Spinal cord (tissue), 10 donors: Measurements from ENCODE around the gene FBLN2. TPM values are rescaled to one million over a fixed set of nuclear protein-coding genes. Genes with fewer than 3 reads are reported as not detected.
A peak's percentile ranks its signal among the peaks of the same experiment; 100 is the strongest.

Source experiments
- DNase-seq, 6 donors: peaks; one replicate each; pipeline versions ENCODE4 v3.0.0 to v3.0.0-alpha.2; 2013 to 2015; ENCODE audit warnings: low spot score in 6 of 6, low read depth in 4 of 6
- H3K27ac ChIP-seq: one replicate; pipeline ENCODE4 v1.5.1; 2013; ENCODE audit warnings: low read depth, low read length, control low read depth
- H3K27me3 ChIP-seq: one replicate; pipeline ENCODE4 v1.6.1; 2013; ENCODE audit warnings: low read length; ENCODE audit not compliant: control insufficient read depth, insufficient read depth
- H3K36me3 ChIP-seq: one replicate; pipeline ENCODE4 v1.6.1; 2013; ENCODE audit warnings: low read length; ENCODE audit not compliant: control insufficient read depth, insufficient read depth
- H3K4me1 ChIP-seq: one replicate; pipeline ENCODE4 v1.6.1; 2013; ENCODE audit warnings: low read length; ENCODE audit not compliant: control insufficient read depth, insufficient read depth
- H3K4me3 ChIP-seq: one replicate; pipeline ENCODE4 v1.5.1; 2013; ENCODE audit warnings: low read depth, low read length, control low read depth
- H3K9me3 ChIP-seq: one replicate; pipeline ENCODE4 v1.6.1; 2013; ENCODE audit warnings: low read length; ENCODE audit not compliant: control insufficient read depth, insufficient read depth
- WGBS: methylation state at CpG from one replicate; pipeline ENCODE4 v1.1.5; 2013; ENCODE audit warnings: missing lambda C conversion rate; ENCODE audit not compliant: insufficient coverage; 5-methylcytosine and 5-hydroxymethylcytosine counted together
- polyA plus RNA-seq, 2 donors: library from polyadenylated mRNA; unstranded; fragments of 120-200 nt; gene quantifications; one replicate each; pipeline ENCODE4 v1.2.1, GENCODE V29; 2013; ENCODE audit not compliant: insufficient read length in 2 of 2
- total RNA-seq, 2 donors: library from RNA; depleted of rRNA in 1 of 2; stranded (reverse); fragments of 120-200 nt in 1 of 2; fragments of >200 nt in 1 of 2; gene quantifications; one replicate each; pipeline versions ENCODE4 v1.2.3 to v1.2.4, GENCODE V29; 2013 to 2014
- donor health status: healthy.

The FBLN2 gene
- total and polyA plus RNA-seq, 4 donors, result 19.5 to 81.9 (median 31.5) TPM

GRCh38 chr3:13505147-13506130 lies 43.5 kb upstream of the FBLN2 start:
- DNase-seq, result no peak
- WGBS, result 92% methylated on average over 15 of the region's 16 CpGs
- Histone ChIP-seq H3K4me1 (peaks cover 29% of the 10 kb centered on the region), H3K36me3 (peaks cover 41% of the 10 kb centered on the region), H3K4me3 (no peak overlapping the region), H3K27me3 (no peaks in the 10 kb centered on the region), H3K27ac (no peak overlapping the region), H3K9me3 (no peaks in the 10 kb centered on the region)

- DNase-seq, result no peak
- Histone ChIP-seq H3K4me3 (no peak overlapping the region), H3K9me3 (no peaks in the 10 kb centered on the region), H3K27ac (no peak overlapping the region), H3K27me3 (no peaks in the 10 kb centered on the region), H3K4me1 (peaks cover 27% of the 10 kb centered on the region), H3K36me3 (peaks cover 35% of the 10 kb centered on the region)
- 100% methylated on average over 1 of the region's 1 CpG for WGBS
These were observed 42.7 kb upstream of the FBLN2 start for GRCh38 chr3:13506239-13506638.

GRCh38 chr3:13506680-13507079 lies 42.2 kb upstream of the FBLN2 start:
- no peak overlapping the region for H3K27ac ChIP-seq
- no peak for DNase-seq
- H3K4me1 ChIP-seq, result peaks cover 27% of the 10 kb centered on the region
- no peaks in the 10 kb centered on the region for H3K27me3 ChIP-seq
- WGBS, result 87% methylated on average over 4 of the region's 4 CpGs
- peaks cover 32% of the 10 kb centered on the region for H3K36me3 ChIP-seq
- H3K4me3 ChIP-seq, result no peak overlapping the region
- no peaks in the 10 kb centered on the region for H3K9me3 ChIP-seq

GRCh38 chr3:13507247-13507569 lies 41.7 kb upstream of the FBLN2 start:
- Histone ChIP-seq H3K27ac (no peak overlapping the region), H3K4me3 (no peak overlapping the region), H3K4me1 (peaks cover 27% of the 10 kb centered on the region), H3K9me3 (no peaks in the 10 kb centered on the region), H3K36me3 (peaks cover 27% of the 10 kb centered on the region), H3K27me3 (no peaks in the 10 kb centered on the region)
- no peak for DNase-seq
- WGBS, result 51% methylated on average over 2 of the region's 3 CpGs

GRCh38 chr3:13507570-13508339 lies 41.2 kb upstream of the FBLN2 start:
- Histone ChIP-seq H3K27ac (peak overlapping the region; percentile 33), H3K4me1 (peaks cover 28% of the 10 kb centered on the region), H3K36me3 (peaks cover 24% of the 10 kb centered on the region), H3K4me3 (no peak overlapping the region), H3K27me3 (no peaks in the 10 kb centered on the region), H3K9me3 (no peaks in the 10 kb centered on the region)
- WGBS, result 27% methylated on average over 19 of the region's 20 CpGs
- DNase-seq, result peak in 4 of 6 donors; percentile 25 to 81 (median 28)

- H3K4me1 ChIP-seq, result peaks cover 35% of the 10 kb centered on the region
- no peak overlapping the region for H3K4me3 ChIP-seq
- H3K27ac ChIP-seq, result no peak overlapping the region
- H3K36me3 ChIP-seq, result peaks cover 23% of the 10 kb centered on the region
- no peaks in the 10 kb centered on the region for H3K27me3 ChIP-seq
- WGBS, result 93% methylated on average over 7 of the region's 8 CpGs
- H3K9me3 ChIP-seq, result no peaks in the 10 kb centered on the region
- DNase-seq, result no peak
These were observed 40.4 kb upstream of the FBLN2 start for GRCh38 chr3:13508496-13508895.

GRCh38 chr3:13509059-13509815 lies 39.7 kb upstream of the FBLN2 start:
- Histone ChIP-seq H3K4me3 (no peak overlapping the region), H3K27ac (no peak overlapping the region), H3K9me3 (no peaks in the 10 kb centered on the region), H3K4me1 (peaks cover 43% of the 10 kb centered on the region), H3K36me3 (peaks cover 19% of the 10 kb centered on the region), H3K27me3 (no peaks in the 10 kb centered on the region)
- WGBS, result 86% methylated on average over 11 of the region's 15 CpGs
- no peak for DNase-seq

GRCh38 chr3:13509816-13510192 lies 39.1 kb upstream of the FBLN2 start:
- no peaks in the 10 kb centered on the region for H3K27me3 ChIP-seq
- peaks cover 41% of the 10 kb centered on the region for H3K4me1 ChIP-seq
- H3K9me3 ChIP-seq, result no peaks in the 10 kb centered on the region
- 91% methylated on average over 8 of the region's 8 CpGs for WGBS
- H3K36me3 ChIP-seq, result peaks cover 13% of the 10 kb centered on the region
- H3K4me3 ChIP-seq, result no peak overlapping the region
- no peak overlapping the region for H3K27ac ChIP-seq
- no peak for DNase-seq

GRCh38 chr3:13512451-13512850 lies 36.5 kb upstream of the FBLN2 start:
- 91% methylated on average over 4 of the region's 7 CpGs for WGBS
- Histone ChIP-seq H3K4me3 (no peak overlapping the region), H3K27me3 (no peaks in the 10 kb centered on the region), H3K9me3 (no peaks in the 10 kb centered on the region), H3K36me3 (peaks cover 3% of the 10 kb centered on the region), H3K4me1 (peaks cover 47% of the 10 kb centered on the region), H3K27ac (no peak overlapping the region)
- no peak for DNase-seq
